ENCODE data around the gene BLNK.
"Not testable (repeated sequence)": the region's sequence is repeated elsewhere in the genome, so short reads cannot be mapped to it uniquely, and the experiment has no call there.

The BLNK gene

DNA sequence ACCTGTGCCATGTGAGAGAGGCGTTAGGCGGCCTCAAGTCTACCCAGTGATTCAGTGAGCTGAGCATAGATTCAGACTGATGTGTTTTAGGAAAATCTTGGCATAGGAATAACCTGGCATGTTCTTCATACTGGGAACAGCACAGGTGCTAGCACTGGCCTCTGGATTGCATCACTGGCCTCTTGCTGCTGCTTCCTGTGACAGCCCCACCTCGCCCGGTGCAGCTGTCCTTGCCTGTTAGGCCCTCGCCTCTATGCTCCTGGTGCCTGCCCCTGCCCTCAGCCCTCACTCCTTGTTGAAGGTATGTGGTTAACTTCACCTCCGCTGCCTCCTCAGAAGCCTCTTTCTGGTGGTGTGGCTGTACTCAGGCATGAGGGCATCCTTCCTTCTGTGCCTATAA lies 46.2 kb downstream of the BLNK start:
- no peak for DNase-seq (ENCODE audit: low read depth)

GRCh38 chr10:96222908-96223307 lies 48.5 kb downstream of the BLNK start:
- DNase-seq (ENCODE audit: low read depth), result no peak

GRCh38 chr10:96222441-96222840 lies 48.9 kb downstream of the BLNK start:
- no peak for DNase-seq (ENCODE audit: low read depth)

- no peak for DNase-seq (ENCODE audit: low read depth)
Observed at GRCh38 chr10:96218826-96219225, 52.5 kb downstream of the BLNK start.

- DNase-seq (ENCODE audit: low read depth), result no peak
Observed at GRCh38 chr10:96217711-96218110, 53.7 kb downstream of the BLNK start.

DNA sequence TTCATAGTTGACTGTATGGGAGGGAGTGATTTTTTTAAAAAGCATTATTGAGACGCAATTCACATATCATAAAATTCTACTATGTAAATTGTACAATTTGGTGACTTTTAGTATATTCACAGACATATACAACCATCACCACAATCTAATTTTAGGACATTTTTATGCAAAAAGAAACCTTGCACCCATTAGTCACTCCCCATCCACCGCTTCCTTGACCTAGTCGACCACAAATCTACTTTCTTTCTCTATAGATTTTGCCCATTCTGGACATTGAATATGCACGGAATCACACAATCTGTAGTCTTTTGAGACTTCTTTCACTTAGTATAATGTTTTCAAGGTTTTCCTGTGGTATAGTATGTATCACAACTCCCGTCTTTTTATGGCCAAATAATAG lies 54.6 kb downstream of the BLNK start:
- DNase-seq (ENCODE audit: low read depth), result no peak

GRCh38 chr10:96212911-96213310 lies 58.5 kb downstream of the BLNK start:
- DNase-seq (ENCODE audit: low read depth), result no peak

DNA sequence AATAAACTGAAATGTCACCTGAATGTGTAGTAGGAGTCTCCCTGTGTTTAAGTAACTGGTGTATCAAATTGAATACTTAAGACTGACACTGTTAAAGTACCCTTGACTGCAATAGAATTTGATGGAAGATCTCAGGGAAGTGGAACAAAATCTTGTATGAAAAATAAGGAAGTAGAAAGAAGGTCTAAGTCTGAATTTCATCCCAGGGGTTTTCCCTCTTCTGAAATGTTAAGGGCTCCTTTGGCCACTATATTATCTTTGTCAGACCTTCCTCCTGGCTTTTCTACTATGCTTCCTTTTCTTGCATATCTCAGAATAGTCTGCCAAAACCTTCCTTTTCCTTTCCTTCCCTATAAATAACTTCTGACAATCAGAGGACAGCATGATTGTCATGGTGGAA lies 59.6 kb downstream of the BLNK start:
- DNase-seq (ENCODE audit: low read depth), result no peak

DNA sequence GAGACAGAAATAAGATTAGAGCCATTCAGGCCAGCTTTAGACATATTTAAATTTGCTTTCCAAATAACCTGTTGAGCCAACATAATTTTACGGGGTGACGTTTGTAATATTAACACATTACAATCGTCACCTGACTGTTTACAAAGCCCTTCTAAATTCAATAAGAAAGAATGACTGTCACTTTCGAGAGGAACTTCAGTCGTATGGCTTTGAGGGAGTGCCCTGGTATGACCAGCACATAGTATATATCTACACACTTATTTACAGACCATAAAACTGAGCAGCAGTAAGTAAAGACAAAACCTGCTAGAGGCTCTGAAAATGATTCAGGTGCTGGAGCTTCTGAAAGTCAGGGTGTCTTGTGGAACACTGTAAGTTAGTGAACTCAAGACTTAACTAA lies 62.4 kb downstream of the BLNK start:
- DNase-seq (ENCODE audit: low read depth), result no peak

DNA sequence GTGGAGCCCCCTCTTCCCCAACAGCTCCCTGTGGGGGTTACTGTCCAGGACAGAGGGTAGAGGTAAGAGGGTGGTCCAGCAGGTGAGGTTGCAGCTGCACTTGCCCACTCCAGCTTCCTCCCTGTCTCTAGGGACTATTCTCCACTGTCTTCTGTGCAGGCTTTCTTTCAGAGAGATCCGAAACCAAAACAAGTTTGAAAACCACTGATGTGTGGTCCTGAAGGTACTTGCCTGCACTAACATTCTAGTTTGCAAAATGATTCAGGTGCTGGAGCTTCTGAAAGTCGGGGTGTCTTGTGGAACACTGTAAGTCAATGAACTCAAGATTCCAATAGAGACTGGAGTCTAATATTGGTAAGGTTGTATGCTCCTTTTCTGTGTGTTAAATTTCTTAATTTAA lies 63.1 kb downstream of the BLNK start:
- DNase-seq (ENCODE audit: low read depth), result no peak

DNA sequence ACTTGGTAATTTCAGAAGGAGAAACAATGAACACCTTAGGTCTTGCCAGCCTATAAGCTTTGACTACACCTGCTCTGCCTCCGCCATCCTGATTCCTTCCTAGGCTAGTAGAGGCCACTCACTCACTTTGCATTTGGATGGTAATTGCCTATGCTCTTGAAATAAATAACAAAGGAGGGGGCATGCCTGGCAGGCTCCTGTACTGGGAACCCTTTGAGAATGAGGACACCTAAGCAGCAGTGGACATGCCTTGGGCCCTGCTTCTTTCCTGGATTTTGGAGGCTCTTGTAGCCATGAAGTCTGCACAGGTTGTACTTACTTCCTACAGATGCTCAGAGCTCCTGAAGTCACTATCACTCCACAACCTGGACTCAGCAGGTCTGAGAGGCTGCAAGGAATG lies 65.8 kb downstream of the BLNK start:
- no peak for DNase-seq (ENCODE audit: low read depth)

- no peak for DNase-seq (ENCODE audit: low read depth)
Observed at GRCh38 chr10:96201525-96201924, 69.8 kb downstream of the BLNK start.

DNA sequence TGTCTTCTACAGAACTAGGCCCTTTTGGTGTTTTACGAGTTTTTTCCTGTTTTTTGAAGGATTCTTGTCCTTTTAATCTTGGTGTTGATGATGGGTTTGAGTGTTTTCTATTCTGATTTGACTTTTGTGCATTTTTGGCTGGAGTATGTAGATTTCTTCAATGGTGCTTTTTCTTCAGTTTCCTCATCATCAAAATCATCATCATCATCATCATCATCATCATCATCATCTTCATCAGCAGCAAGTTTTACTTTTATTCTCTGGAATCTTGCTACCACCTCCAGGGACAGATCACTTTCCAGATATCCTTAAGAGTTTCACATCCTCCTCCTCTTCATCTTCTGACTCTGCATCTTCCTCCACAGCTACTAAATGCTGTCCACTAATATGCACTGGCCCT lies 81.9 kb downstream of the BLNK start:
- not testable (repeated sequence) for DNase-seq (ENCODE audit: low read depth)

DNA sequence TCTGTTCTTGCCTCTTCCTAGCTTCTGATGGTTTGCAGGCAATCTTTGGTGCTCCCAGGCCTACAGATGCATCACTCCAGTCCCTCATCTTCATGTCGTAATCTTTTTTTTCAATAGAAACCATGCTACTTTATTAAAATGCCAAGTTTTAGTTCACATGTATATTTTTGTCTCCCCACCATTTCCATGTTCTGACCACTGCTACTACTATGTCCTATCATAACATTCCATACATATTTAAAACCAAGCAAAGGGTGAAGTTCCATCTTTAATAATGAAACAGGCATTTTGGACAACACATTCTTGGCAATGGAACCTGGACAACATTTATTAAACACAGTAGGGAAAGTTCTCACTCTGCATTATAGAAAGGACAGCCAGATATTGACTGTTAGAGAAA lies 82.5 kb downstream of the BLNK start:
- DNase-seq (ENCODE audit: low read depth), result no peak

- no peak for DNase-seq (ENCODE audit: low read depth)
Observed at GRCh38 chr10:96188421-96188820, 82.9 kb downstream of the BLNK start.

GRCh38 chr10:96176985-96177384 lies 94.4 kb downstream of the BLNK start:
- no peak for DNase-seq (ENCODE audit: low read depth)

GRCh38 chr10:96172666-96173065 lies 98.7 kb downstream of the BLNK start:
- no peak for DNase-seq (ENCODE audit: low read depth)

DNA sequence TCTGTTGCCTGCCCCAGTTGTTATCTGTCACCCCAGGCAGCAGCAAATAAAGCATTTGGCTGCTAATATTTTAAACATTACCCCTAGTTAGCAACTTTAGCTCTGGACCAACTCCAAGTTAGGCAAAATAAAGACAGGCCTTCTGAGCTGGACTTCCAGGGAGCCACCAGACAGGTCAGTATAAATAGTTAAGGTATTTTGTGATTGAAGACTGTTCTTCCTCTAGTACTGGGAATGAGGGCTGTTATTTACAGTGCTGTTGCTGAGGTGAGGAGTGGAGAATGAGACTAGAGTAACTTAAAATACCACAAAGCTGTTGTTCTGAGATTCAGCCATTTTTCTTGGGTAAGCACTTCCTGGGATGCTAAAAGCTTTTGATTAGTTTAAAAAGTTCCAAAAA lies 101.1 kb downstream of the BLNK start:
- DNase-seq (ENCODE audit: low read depth), result no peak

DNA sequence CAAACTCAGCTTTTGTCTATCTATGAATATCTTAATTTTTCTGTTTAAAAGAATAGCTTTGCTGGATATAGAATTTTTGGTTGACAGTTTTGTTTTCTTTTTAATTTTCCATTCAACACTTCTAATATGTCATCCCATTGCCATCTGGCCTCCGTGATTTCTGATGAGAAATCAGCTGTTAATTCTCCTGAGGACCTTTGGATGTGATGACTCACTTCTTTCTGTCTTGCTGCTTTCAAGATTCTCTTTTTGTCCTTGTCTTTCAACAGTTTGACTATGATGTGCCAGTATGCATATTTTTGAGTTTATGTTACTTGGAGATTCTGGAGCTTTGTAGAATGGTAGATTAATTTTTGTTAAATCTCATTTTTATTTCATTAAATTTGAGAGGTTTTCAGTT lies 102.8 kb downstream of the BLNK start:
- DNase-seq (ENCODE audit: low read depth), result no peak

DNA sequence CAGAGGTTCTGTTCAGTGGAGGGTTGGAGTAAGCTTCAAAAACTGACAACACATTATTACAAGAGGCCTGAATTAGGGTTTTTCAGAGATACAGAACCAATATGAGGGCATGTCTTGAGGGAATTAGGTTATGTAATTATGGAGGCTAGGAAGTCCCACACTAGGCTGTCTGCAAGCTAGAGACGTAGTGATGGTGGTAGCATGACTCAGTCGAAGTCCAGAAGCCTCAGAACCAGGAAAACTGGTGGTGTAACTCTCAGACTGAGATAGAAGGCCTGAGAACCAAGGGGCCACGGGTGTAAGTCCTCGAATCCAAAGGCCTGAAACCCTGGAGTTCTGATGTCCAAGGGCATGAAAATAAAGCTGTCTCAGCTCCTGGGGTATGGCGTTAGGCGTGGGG lies 105.6 kb downstream of the BLNK start:
- DNase-seq (ENCODE audit: low read depth), result no peak

- DNase-seq (ENCODE audit: low read depth), result no peak
Observed at GRCh38 chr10:96153070-96153469, 118.3 kb downstream of the BLNK start.

GRCh38 chr10:96152437-96152836 lies 118.9 kb downstream of the BLNK start:
- no peak for DNase-seq (ENCODE audit: low read depth)

All from stimulated activated CD8-positive, alpha-beta memory T cell treated with anti-CD3 and anti-CD28 coated beads, Interleukin-15, amount 100 ng/mL, for 1 hour (primary cell).